ENCODE data around the gene C2CD4C. TPM values are rescaled to one million over a fixed set of nuclear protein-coding genes. Genes with fewer than 3 reads are reported as not detected.
"Not testable (repeated sequence)": the region's sequence is repeated elsewhere in the genome, so short reads cannot be mapped to it uniquely, and the experiment has no call there.

C2CD4C gene
- total and polyA plus RNA-seq, 2 donors, result 0.42 to 0.77 TPM

DNA sequence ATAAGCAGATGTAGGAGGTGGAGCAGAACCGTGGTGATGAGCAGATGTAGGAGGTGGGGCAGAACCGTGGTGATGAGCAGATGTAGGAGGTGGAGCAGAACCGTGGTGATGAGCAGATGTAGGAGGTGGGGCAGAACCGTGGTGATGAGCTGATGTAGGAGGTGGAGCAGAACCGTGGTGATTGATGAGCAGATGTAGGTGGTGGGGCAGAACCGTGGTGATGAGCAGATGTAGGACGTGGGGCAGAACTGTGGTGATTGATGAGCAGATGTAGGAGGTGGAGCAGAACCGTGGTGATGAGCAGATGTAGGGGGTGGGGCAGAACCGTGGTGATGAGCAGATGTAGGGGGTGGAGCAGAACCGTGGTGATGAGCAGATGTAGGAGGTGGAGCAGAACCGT lies 27.0 kb downstream of the C2CD4C start:
- H3K36me3 ChIP-seq (ENCODE audit: insufficient read depth); H3K27ac ChIP-seq (ENCODE audit: low read depth); H3K4me1 ChIP-seq (ENCODE audit: insufficient read depth); H3K4me3 ChIP-seq (ENCODE audit: low read depth, low read length); DNase-seq (ENCODE audit: extremely low spot score): not testable (repeated sequence)
- 82% methylated on average over 11 of the region's 11 CpGs for WGBS

GRCh38 chr19:380618-381219 lies 28.2 kb downstream of the C2CD4C start:
- H3K4me3 ChIP-seq (ENCODE audit: low read depth, low read length); DNase-seq (ENCODE audit: extremely low spot score); H3K27ac ChIP-seq (ENCODE audit: low read depth); H3K4me1 ChIP-seq (ENCODE audit: insufficient read depth); H3K36me3 ChIP-seq (ENCODE audit: insufficient read depth): not testable (repeated sequence)
- WGBS, result 85% methylated on average over 14 of the region's 17 CpGs

- no peaks in the 10 kb centered on the region for H3K36me3 ChIP-seq (ENCODE audit: insufficient read depth)
- 90% methylated on average over 16 of the region's 16 CpGs for WGBS
- no peak for DNase-seq (ENCODE audit: extremely low spot score)
These were observed 29.2 kb downstream of the C2CD4C start for GRCh38 chr19:379796-380195.

GRCh38 chr19:378706-379105 lies 30.2 kb downstream of the C2CD4C start:
- no peak for DNase-seq (ENCODE audit: extremely low spot score)
- Histone ChIP-seq H3K36me3 (ENCODE audit: insufficient read depth) (no peaks in the 10 kb centered on the region), H3K4me3 (ENCODE audit: low read depth, low read length) (no peak overlapping the region), H3K4me1 (ENCODE audit: insufficient read depth) (no peaks in the 10 kb centered on the region), H3K27ac (ENCODE audit: low read depth) (no peak overlapping the region)
- 90% methylated on average over 14 of the region's 14 CpGs for WGBS

More at GRCh38 chr19:379796-380195, 29.2 kb downstream of the C2CD4C start:
- Histone ChIP-seq H3K4me1 (ENCODE audit: insufficient read depth) (no peaks in the 10 kb centered on the region), H3K27ac (ENCODE audit: low read depth) (no peak overlapping the region), H3K4me3 (ENCODE audit: low read depth, low read length) (no peak overlapping the region)

DNA sequence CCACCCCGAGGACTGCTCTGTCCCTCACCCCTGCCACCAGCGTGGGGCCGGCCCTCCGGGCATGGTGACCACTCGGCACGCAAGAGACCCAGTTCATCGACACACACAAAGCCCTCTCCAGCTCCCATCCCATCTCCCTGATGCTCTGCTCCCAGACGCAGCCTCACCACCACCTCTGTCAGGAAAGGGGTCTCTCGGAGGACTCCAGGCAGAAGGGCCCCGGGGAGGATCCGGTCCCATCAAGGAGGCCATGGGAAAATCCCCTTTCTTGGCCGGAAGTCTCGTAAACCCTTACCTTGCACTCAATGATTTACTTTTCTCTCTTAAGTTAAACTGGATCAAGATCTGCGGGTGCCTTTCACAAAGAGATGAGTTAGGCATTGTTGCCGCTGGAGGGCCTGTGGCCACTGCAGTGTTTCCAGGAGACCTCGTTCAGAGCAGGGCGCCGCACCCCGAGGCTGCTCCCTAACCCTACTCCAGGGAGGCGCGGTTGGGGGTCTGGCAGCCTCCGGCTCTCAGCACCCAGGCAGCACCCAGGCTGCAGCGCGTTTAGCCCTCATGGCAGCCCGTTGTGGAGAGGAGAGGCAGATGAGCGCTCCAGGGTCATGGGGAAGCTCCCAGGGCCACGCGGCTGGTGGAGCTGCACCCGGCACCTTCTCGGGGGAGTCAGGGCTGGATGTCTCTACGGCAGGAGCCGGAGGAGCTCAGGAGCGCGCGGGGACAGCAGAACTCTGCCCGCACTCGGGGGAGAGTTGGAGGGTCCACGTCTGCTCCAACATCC lies 31.0 kb downstream of the C2CD4C start:
- no peak for DNase-seq (ENCODE audit: extremely low spot score)
- no peak overlapping the region for H3K27ac ChIP-seq (ENCODE audit: low read depth)
- H3K36me3 ChIP-seq (ENCODE audit: insufficient read depth), result no peaks in the 10 kb centered on the region
- H3K4me1 ChIP-seq (ENCODE audit: insufficient read depth), result no peaks in the 10 kb centered on the region
- no peak overlapping the region for H3K4me3 ChIP-seq (ENCODE audit: low read depth, low read length)
- WGBS, result 45% methylated on average over 38 of the region's 38 CpGs

DNA sequence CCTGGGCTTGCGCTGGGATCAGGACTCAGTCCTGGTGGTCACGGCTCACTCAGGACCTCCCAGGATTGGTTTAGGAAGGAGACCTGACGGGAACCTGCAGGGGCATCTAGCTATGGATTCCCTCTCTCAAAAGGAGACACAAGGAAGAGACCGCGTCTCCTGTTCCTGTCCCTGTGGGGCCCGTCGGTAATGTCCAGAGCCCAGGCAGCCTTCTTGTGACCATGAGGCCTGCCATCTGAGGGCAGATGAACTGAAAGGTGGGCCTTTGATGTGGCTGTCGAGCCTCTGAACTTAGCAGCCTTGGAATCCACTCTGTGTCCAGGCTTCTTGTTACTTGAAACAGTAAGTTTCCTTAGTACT lies 32.9 kb downstream of the C2CD4C start:
- Histone ChIP-seq H3K36me3 (ENCODE audit: insufficient read depth) (no peaks in the 10 kb centered on the region), H3K27ac (ENCODE audit: low read depth) (no peak overlapping the region), H3K4me1 (ENCODE audit: insufficient read depth) (no peaks in the 10 kb centered on the region), H3K4me3 (ENCODE audit: low read depth, low read length) (no peak overlapping the region)
- WGBS, result 95% methylated on average over 8 of the region's 8 CpGs
- no peak for DNase-seq (ENCODE audit: extremely low spot score)

DNA sequence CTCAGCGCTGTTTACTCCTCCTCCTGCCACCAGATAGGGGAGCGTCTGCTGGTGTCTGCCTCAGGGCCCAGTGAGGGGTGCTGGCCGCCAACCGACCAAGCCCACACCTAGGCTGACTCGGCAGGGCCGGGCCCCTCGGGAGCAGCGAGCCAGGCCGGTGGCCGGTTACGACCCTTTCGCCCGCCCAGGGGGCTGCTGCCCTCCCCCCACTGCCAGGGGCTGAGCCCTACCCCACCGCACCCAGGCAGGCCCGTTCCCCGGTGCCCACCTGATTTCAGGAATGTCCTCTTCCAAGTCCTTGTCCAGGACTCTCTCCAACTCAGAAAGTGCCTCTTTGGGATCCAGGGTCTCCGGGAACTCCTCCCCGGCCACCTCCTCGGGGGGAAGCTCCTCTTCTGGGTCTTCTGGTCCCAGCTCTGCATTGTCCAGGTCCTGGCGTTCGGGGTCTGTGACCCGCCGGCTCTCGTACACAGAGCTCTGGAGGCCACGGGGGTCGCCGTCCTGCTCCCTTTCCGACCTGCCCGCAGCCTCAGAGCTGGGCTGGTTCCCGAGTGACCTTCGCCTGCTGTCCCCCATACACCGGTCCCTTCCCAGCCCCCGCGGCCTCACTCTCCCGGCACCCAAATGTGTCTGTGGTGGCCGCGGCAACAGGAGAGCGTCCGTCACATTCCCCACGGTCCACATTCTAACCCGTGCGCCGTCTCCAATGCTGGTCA lies 33.4 kb downstream of the C2CD4C start:
- Histone ChIP-seq H3K4me1 (ENCODE audit: insufficient read depth) (no peaks in the 10 kb centered on the region), H3K4me3 (ENCODE audit: low read depth, low read length) (no peak overlapping the region), H3K36me3 (ENCODE audit: insufficient read depth) (no peaks in the 10 kb centered on the region), H3K27ac (ENCODE audit: low read depth) (no peak overlapping the region)
- 75% methylated on average over 43 of the region's 43 CpGs for WGBS
- DNase-seq (ENCODE audit: extremely low spot score), result no peak

DNA sequence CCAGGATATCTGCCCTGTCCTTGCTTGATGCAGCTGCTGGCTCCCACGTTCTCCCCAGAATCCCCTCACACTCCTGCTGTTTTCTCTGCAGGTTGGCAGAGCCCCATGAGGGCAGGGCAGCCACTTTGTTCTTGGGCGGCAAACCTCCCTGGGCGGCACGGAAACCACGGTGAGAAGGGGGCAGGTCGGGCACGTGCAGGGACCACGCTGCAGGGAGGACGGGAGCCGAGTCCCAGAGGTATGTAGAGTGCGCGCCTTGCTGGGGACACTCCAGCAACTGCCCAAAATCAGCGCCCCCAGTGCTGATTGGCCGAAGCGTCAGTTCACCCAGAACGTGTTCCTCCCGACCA lies 34.1 kb downstream of the C2CD4C start:
- 75% methylated on average over 17 of the region's 17 CpGs for WGBS
- DNase-seq (ENCODE audit: extremely low spot score), result no peak
- H3K4me1 ChIP-seq (ENCODE audit: insufficient read depth), result no peaks in the 10 kb centered on the region
- H3K4me3 ChIP-seq (ENCODE audit: low read depth, low read length), result no peak overlapping the region
- no peak overlapping the region for H3K27ac ChIP-seq (ENCODE audit: low read depth)
- H3K36me3 ChIP-seq (ENCODE audit: insufficient read depth), result no peaks in the 10 kb centered on the region

- 73% methylated on average over 23 of the region's 23 CpGs for WGBS
- Histone ChIP-seq H3K27ac (ENCODE audit: low read depth) (no peak overlapping the region), H3K4me1 (ENCODE audit: insufficient read depth) (no peaks in the 10 kb centered on the region), H3K4me3 (ENCODE audit: low read depth, low read length) (no peak overlapping the region), H3K36me3 (ENCODE audit: insufficient read depth) (no peaks in the 10 kb centered on the region)
- DNase-seq (ENCODE audit: extremely low spot score), result no peak
These were observed 34.6 kb downstream of the C2CD4C start for GRCh38 chr19:374183-374885.

GRCh38 chr19:373391-374182 lies 35.4 kb downstream of the C2CD4C start:
- H3K4me3 ChIP-seq (ENCODE audit: low read depth, low read length), result no peak overlapping the region
- 80% methylated on average over 24 of the region's 24 CpGs for WGBS
- DNase-seq (ENCODE audit: extremely low spot score), result no peak
- no peaks in the 10 kb centered on the region for H3K4me1 ChIP-seq (ENCODE audit: insufficient read depth)
- H3K36me3 ChIP-seq (ENCODE audit: insufficient read depth), result no peaks in the 10 kb centered on the region
- no peak overlapping the region for H3K27ac ChIP-seq (ENCODE audit: low read depth)

GRCh38 chr19:372306-372890 lies 36.5 kb downstream of the C2CD4C start:
- no peak overlapping the region for H3K27ac ChIP-seq (ENCODE audit: low read depth)
- no peaks in the 10 kb centered on the region for H3K4me1 ChIP-seq (ENCODE audit: insufficient read depth)
- WGBS, result 27% methylated on average over 14 of the region's 14 CpGs
- no peak overlapping the region for H3K4me3 ChIP-seq (ENCODE audit: low read depth, low read length)
- DNase-seq (ENCODE audit: extremely low spot score), result peak; percentile 21
- H3K36me3 ChIP-seq (ENCODE audit: insufficient read depth), result no peaks in the 10 kb centered on the region

DNA sequence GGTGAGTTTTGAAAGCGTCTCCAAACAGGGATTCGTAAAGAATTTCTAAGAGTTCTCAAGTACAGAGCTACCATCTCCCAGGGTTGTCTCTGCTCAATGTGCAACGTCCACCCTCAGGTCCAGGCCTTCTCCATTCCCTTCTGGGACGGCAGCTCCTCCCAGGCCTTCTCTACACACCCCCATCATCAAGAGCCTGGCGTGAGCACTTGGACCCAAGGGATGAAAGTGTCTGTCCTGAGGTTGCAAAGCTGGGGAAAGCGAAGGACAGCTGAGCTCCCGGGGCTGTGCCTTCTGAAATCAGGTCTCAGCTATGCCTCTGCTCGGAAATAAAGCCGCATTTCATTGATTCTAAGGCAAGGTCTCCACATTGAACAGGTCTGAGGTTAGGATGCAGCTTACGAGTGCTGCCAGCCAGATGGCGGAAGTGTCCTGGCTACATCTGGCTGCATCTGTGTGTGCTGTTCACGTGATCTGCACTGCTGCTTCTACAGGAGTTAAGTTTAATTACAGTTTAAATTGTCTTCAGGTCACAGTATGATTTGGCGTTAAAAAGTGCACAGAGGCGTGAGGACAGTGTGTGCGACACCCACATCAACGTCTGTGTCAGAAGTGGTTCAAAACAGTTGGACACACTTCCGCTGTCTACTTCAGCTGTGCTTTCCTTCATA lies 37.3 kb downstream of the C2CD4C start:
- no peak overlapping the region for H3K4me3 ChIP-seq (ENCODE audit: low read depth, low read length)
- DNase-seq (ENCODE audit: extremely low spot score), result no peak
- H3K27ac ChIP-seq (ENCODE audit: low read depth), result no peak overlapping the region
- H3K36me3 ChIP-seq (ENCODE audit: insufficient read depth), result no peaks in the 10 kb centered on the region
- 51% methylated on average over 17 of the region's 17 CpGs for WGBS
- no peaks in the 10 kb centered on the region for H3K4me1 ChIP-seq (ENCODE audit: insufficient read depth)
